Prostate gland (tissue), 2 donors: Measurements from ENCODE around the gene TLE1.

Experiments used
- CTCF ChIP-seq, 4 experiments: fragments of 200-600 bp in 2 of 4; fragments of 450-650 bp in 2 of 4; sonication (generic) in 2 of 4; IDR thresholded peaks; 1 replicate in 3 of 4; 2 replicates in 1 of 4; pipeline ENCODE4 v1.5.1; 2016 to 2019; ENCODE audit warnings: antibody characterized with exemption in 4 of 4, mild to moderate bottlenecking in 2 of 4, moderate library complexity in 2 of 4
- POLR2A ChIP-seq: fragments of 450-650 bp; IDR thresholded peaks from one replicate; pipeline ENCODE4 v1.6.1; 2016; ENCODE audit warnings: antibody characterized with exemption, mild to moderate bottlenecking

- no peak for TF ChIP-seq CTCF (IDR thresholded peaks at IDR 0.05)
- TF ChIP-seq POLR2A = no peak
These were observed 24.6 kb downstream of the TLE1 start for GRCh38 chr9:81664638-81665222.
